Measurements from ENCODE around the gene PTOV1. TPM values are rescaled to one million over a fixed set of nuclear protein-coding genes. Genes with fewer than 3 reads are reported as not detected.

PTOV1 gene
- total RNA-seq, 1 donor from 2014 or later, result 466 TPM

GRCh38 chr19:49846408-49846807 is 4.6 kb upstream of the PTOV1 start:
- Mint-ChIP-seq H3K27ac (ENCODE audit: unreplicated experiment) (no peak overlapping the region), H3K4me3 (peak overlapping the region; percentile 70), H3K36me3 (ENCODE audit: low read depth) (peaks cover 18% of the 10 kb centered on the region), H3K27me3 (ENCODE audit: low read depth) (peaks cover 3% of the 10 kb centered on the region), H3K4me1 (peaks cover 8% of the 10 kb centered on the region), H3K9me3 (peaks cover 4% of the 10 kb centered on the region)
- no peak for DNase-seq (ENCODE audit: low read depth, low spot score)
- TF ChIP-seq CTCF (conservative IDR thresholded peaks at IDR 0.05), result no peak

- Mint-ChIP-seq H3K4me1 (peaks cover 19% of the 10 kb centered on the region), H3K27ac (ENCODE audit: unreplicated experiment) (no peak overlapping the region)
- no peak for DNase-seq (ENCODE audit: low read depth, low spot score)
Observed at GRCh38 chr19:49847731-49848696, 2.9 kb upstream of the PTOV1 start.

GRCh38 chr19:49848938-49849337 is 2.0 kb upstream of the PTOV1 start:
- peaks cover 4% of the 10 kb centered on the region for H3K9me3 Mint-ChIP-seq
- H3K27ac Mint-ChIP-seq (ENCODE audit: unreplicated experiment), result no peak overlapping the region
- no peak for TF ChIP-seq CTCF (conservative IDR thresholded peaks at IDR 0.05)
- peaks cover 26% of the 10 kb centered on the region for H3K36me3 Mint-ChIP-seq (ENCODE audit: low read depth)
- no peak for DNase-seq (ENCODE audit: low read depth, low spot score)
- H3K27me3 Mint-ChIP-seq (ENCODE audit: low read depth), result peaks cover 14% of the 10 kb centered on the region
- peaks cover 26% of the 10 kb centered on the region for H3K4me1 Mint-ChIP-seq
- peak overlapping the region; percentile 67 for H3K4me3 Mint-ChIP-seq

More at GRCh38 chr19:49847731-49848696, 2.9 kb upstream of the PTOV1 start:
- Mint-ChIP-seq H3K9me3 (peaks cover 4% of the 10 kb centered on the region), H3K4me3 (peak overlapping the region; percentile 69), H3K27me3 (ENCODE audit: low read depth) (peaks cover 14% of the 10 kb centered on the region), H3K36me3 (ENCODE audit: low read depth) (peaks cover 26% of the 10 kb centered on the region)
- no peak for TF ChIP-seq CTCF (conservative IDR thresholded peaks at IDR 0.05)

- Mint-ChIP-seq H3K4me3 (peak overlapping the region; percentile 95), H3K4me1 (peaks cover 26% of the 10 kb centered on the region), H3K9me3 (peaks cover 4% of the 10 kb centered on the region), H3K27me3 (ENCODE audit: low read depth) (peaks cover 14% of the 10 kb centered on the region), H3K27ac (ENCODE audit: unreplicated experiment) (no peak overlapping the region), H3K36me3 (ENCODE audit: low read depth) (peaks cover 26% of the 10 kb centered on the region)
- TF ChIP-seq CTCF (conservative IDR thresholded peaks at IDR 0.05), result no peak
- DNase-seq (ENCODE audit: low read depth, low spot score), result no peak
Observed at GRCh38 chr19:49849433-49850220, 1.3 kb upstream of the PTOV1 start.

- H3K9me3 Mint-ChIP-seq, result peaks cover 4% of the 10 kb centered on the region
- H3K27me3 Mint-ChIP-seq (ENCODE audit: low read depth), result peaks cover 14% of the 10 kb centered on the region
- no peak for TF ChIP-seq CTCF (conservative IDR thresholded peaks at IDR 0.05)
- H3K4me1 Mint-ChIP-seq, result peaks cover 26% of the 10 kb centered on the region
- DNase-seq (ENCODE audit: low read depth, low spot score), result no peak
- H3K4me3 Mint-ChIP-seq, result peak overlapping the region; percentile 95
- H3K36me3 Mint-ChIP-seq (ENCODE audit: low read depth), result peaks cover 26% of the 10 kb centered on the region
- no peak overlapping the region for H3K27ac Mint-ChIP-seq (ENCODE audit: unreplicated experiment)
Observed at GRCh38 chr19:49850221-49850486, 805 bp upstream of the PTOV1 start.
